ENCODE results near the gene ADAMTS16.

- TF ChIP-seq EZH2 (IDR thresholded peaks at IDR 0.05) (no peak), FOXP2 (optimal IDR thresholded peaks at IDR 0.05; ENCODE audit: control extremely low read depth, extremely low read length, insufficient read depth) (no peak)
These were observed 151.2 kb downstream of the ADAMTS16 start for GRCh38 chr5:5291357-5291756.
